MM.1S (cell line): ENCODE results near the gene PRDM1.

Experiments used
- DNase-seq: peaks from one replicate; pipeline ENCODE4 v3.0.0-alpha.2; 2015
- H2AFZ ChIP-seq: fragments of 300-600 bp; sonication (generic); 2 replicates; pipeline ENCODE4 v1.6.0; 2016; ENCODE audit warnings: antibody characterized with exemption, low read length
- H3F3A ChIP-seq: fragments of 300-600 bp; sonication (generic); 2 replicates; pipeline ENCODE4 v1.6.1; 2016; ENCODE audit warnings: mild to moderate bottlenecking, antibody characterized with exemption, low read length, moderate library complexity, mixed read lengths; ENCODE audit not compliant: insufficient read depth
- H3K27ac ChIP-seq: fragments of 300-600 bp; sonication (generic); 2 replicates; pipeline ENCODE4 v1.5.1; 2016; ENCODE audit warnings: mild to moderate bottlenecking, low read length
- H3K27me3 ChIP-seq: fragments of 300-600 bp; sonication (generic); replicated peaks from 2 replicates; pipeline ENCODE4 v1.6.0; 2016; ENCODE audit warnings: low read length; ENCODE audit not compliant: insufficient read depth
- H3K36me3 ChIP-seq: fragments of 300-600 bp; sonication (generic); replicated peaks from 2 replicates; pipeline ENCODE4 v1.6.1; 2016; ENCODE audit warnings: mild to moderate bottlenecking, low read length, mixed read lengths; ENCODE audit not compliant: insufficient read depth
- H3K4me1 ChIP-seq: fragments of 300-600 bp; sonication (generic); 2 replicates; pipeline ENCODE4 v1.6.1; 2016; ENCODE audit warnings: low read length, mixed read lengths
- H3K4me2 ChIP-seq: fragments of 300-600 bp; sonication (generic); 2 replicates; pipeline ENCODE4 v1.6.0; 2016; ENCODE audit warnings: low read depth, low read length
- H3K4me3 ChIP-seq: fragments of 300-600 bp; sonication (generic); 2 replicates; pipeline ENCODE4 v1.5.1; 2016; ENCODE audit warnings: low read length, mixed read lengths
- H3K79me2 ChIP-seq: fragments of 300-600 bp; sonication (generic); 2 replicates; pipeline ENCODE4 v1.6.1; 2016; ENCODE audit warnings: mixed run types, low read length, mixed read lengths
- H3K9ac ChIP-seq: fragments of 300-600 bp; sonication (generic); 2 replicates; pipeline ENCODE4 v1.6.1; 2016; ENCODE audit warnings: low read length, mixed read lengths
- H3K9me2 ChIP-seq: fragments of 300-600 bp; sonication (generic); replicated peaks from 2 replicates; pipeline ENCODE4 v1.6.1; 2016; ENCODE audit warnings: mild to moderate bottlenecking, low read length, mixed read lengths; ENCODE audit not compliant: insufficient read depth
- H3K9me3 ChIP-seq: fragments of 300-600 bp; sonication (generic); replicated peaks from 2 replicates; pipeline ENCODE4 v1.6.1; 2016; ENCODE audit warnings: mild to moderate bottlenecking, low read length, mixed read lengths; ENCODE audit not compliant: insufficient read depth
- H4K20me1 ChIP-seq: fragments of 300-600 bp; sonication (generic); 2 replicates; pipeline ENCODE4 v1.6.1; 2016; ENCODE audit warnings: mild to moderate bottlenecking, low read length, moderate library complexity, mixed read lengths; ENCODE audit not compliant: insufficient read depth
- CTCF ChIP-seq: fragments of 300-600 bp; sonication (generic); IDR thresholded peaks from 2 replicates; pipeline ENCODE4 v1.5.1; 2016; ENCODE audit warnings: antibody characterized with exemption, low read length, mixed read lengths
- EZH2 ChIP-seq: fragments of 300-600 bp; sonication (generic); optimal IDR thresholded peaks from 2 replicates; pipeline ENCODE3; 2017; ENCODE audit warnings: low read depth, mild to moderate bottlenecking, antibody characterized with exemption, low read length, mixed read lengths
- EZH2phosphoT487 ChIP-seq: fragments of 300-600 bp; sonication (generic); IDR thresholded peaks from 2 replicates; pipeline ENCODE4 v1.6.1; 2018; ENCODE audit warnings: antibody characterized with exemption, low read length

PRDM1 gene

GRCh38 chr6:106085984-106086813 lies at the start of gene PRDM1:
PRDM1 (plus strand) TSS chr6:106086336; CDS start chr6:106086554, 218 bp downstream.
- Histone ChIP-seq H3K4me2 (peak within 1 kb of the TSS; percentile 95), H3F3A (peaks cover 71% of the 10 kb centered on the region), H3K9me3 (no peaks in the 10 kb centered on the region), H3K4me1 (peaks cover 21% of the 10 kb centered on the region), H3K36me3 (peaks cover 40% of the 10 kb centered on the region), H3K9ac (peak within 1 kb of the TSS; percentile 98), H3K79me2 (peaks cover 94% of the 10 kb centered on the region), H3K27me3 (no peaks in the 10 kb centered on the region), H3K27ac (peak within 1 kb of the TSS; percentile 98), H2AFZ (no peak within 1 kb of the TSS), H4K20me1 (no peaks in the 10 kb centered on the region), H3K4me3 (peak within 1 kb of the TSS; percentile 95), H3K9me2 (no peaks in the 10 kb centered on the region)
- TF ChIP-seq CTCF = peak; percentile 26
- TF ChIP-seq EZH2phosphoT487 = no peak
- TF ChIP-seq EZH2 = no peak
- DNase-seq = peak; percentile 97

GRCh38 chr6:106037060-106037459 lies 49.1 kb upstream of the PRDM1 start:
- no peak overlapping the region for H3K9ac ChIP-seq
- H3K4me3 ChIP-seq = no peak overlapping the region
- no peak overlapping the region for H2AFZ ChIP-seq
- 0 out of 2 replicates have a peak, but pooled peaks cover 8% of the 10 kb centered on the region for H3K4me1 ChIP-seq
- H3K27ac ChIP-seq = no peak overlapping the region; the same call in 1 of the 2 replicates
- H3K9me3 ChIP-seq = no peaks in the 10 kb centered on the region
- peaks cover 45% of the 10 kb centered on the region for H3K79me2 ChIP-seq
- H3K27me3 ChIP-seq = no peaks in the 10 kb centered on the region
- H3K9me2 ChIP-seq = no peaks in the 10 kb centered on the region
- no peak for DNase-seq
- H3F3A ChIP-seq = no peaks in the 10 kb centered on the region; the same call in 1 of the 2 replicates
- H3K36me3 ChIP-seq = no peaks in the 10 kb centered on the region; the same call in 1 of the 2 replicates
- H4K20me1 ChIP-seq = no peaks in the 10 kb centered on the region
- H3K4me2 ChIP-seq = no peak overlapping the region
- no peak for TF ChIP-seq EZH2phosphoT487

- H3K27me3 ChIP-seq = no peaks in the 10 kb centered on the region
- H3K36me3 ChIP-seq = no peaks in the 10 kb centered on the region; the same call in 1 of the 2 replicates
- no peaks in the 10 kb centered on the region; the same call in 1 of the 2 replicates for H3F3A ChIP-seq
- H3K9me3 ChIP-seq = no peaks in the 10 kb centered on the region
- H4K20me1 ChIP-seq = no peaks in the 10 kb centered on the region
- no peak overlapping the region for H3K9ac ChIP-seq
- peak; percentile 46 for DNase-seq
- H3K27ac ChIP-seq = no peak overlapping the region; the same call in 1 of the 2 replicates
- peaks cover 43% of the 10 kb centered on the region for H3K79me2 ChIP-seq
- H3K4me1 ChIP-seq = 0 out of 2 replicates have a peak, but pooled peaks cover 10% of the 10 kb centered on the region
- no peak overlapping the region for H2AFZ ChIP-seq
- no peaks in the 10 kb centered on the region for H3K9me2 ChIP-seq
- no peak overlapping the region for H3K4me3 ChIP-seq
- H3K4me2 ChIP-seq = 0 out of 2 replicates have a peak overlapping the region, but pooled peaks have one; percentile 4
- TF ChIP-seq EZH2 (no peak), CTCF (no peak)
These were observed 46.1 kb upstream of the PRDM1 start for GRCh38 chr6:106039897-106040592.
